Measurements from ENCODE around the gene PAPOLA. TPM values are rescaled to one million over a fixed set of nuclear protein-coding genes. Genes with fewer than 3 reads are reported as not detected.
A peak's percentile ranks its signal among the peaks of the same experiment; 100 is the strongest.

The PAPOLA gene
- total RNA-seq, 6 experiments from 2014 or later: 115 to 148 (median 130) TPM

GRCh38 chr14:96494331-96494730, 7.9 kb upstream of the PAPOLA start:
- Mint-ChIP-seq H3K9me3 (no peaks in the 10 kb centered on the region), H3K36me3 (ENCODE audit: low read depth) (no peaks in the 10 kb centered on the region), H3K27ac (no peak overlapping the region), H3K4me1 (ENCODE audit: low read depth) (no peaks in the 10 kb centered on the region), H3K27me3 (ENCODE audit: insufficient read depth) (peaks cover 11% of the 10 kb centered on the region), H3K4me3 (no peak overlapping the region)
- DNase-seq: no peak
- TF ChIP-seq CTCF (IDR thresholded peaks at IDR 0.05): no peak

- no peak for DNase-seq
- Mint-ChIP-seq H3K9me3 (no peaks in the 10 kb centered on the region), H3K36me3 (ENCODE audit: low read depth) (no peaks in the 10 kb centered on the region), H3K4me3 (no peak overlapping the region), H3K4me1 (ENCODE audit: low read depth) (peaks cover 8% of the 10 kb centered on the region; the same call in 1 of the 2 replicates), H3K27ac (no peak overlapping the region), H3K27me3 (ENCODE audit: insufficient read depth) (peaks cover 7% of the 10 kb centered on the region)
- TF ChIP-seq CTCF (IDR thresholded peaks at IDR 0.05): no peak
Observed at GRCh38 chr14:96497087-96497486, 5.1 kb upstream of the PAPOLA start.

- Mint-ChIP-seq H3K27me3 (ENCODE audit: insufficient read depth) (peaks cover 8% of the 10 kb centered on the region), H3K4me1 (ENCODE audit: low read depth) (peaks cover 8% of the 10 kb centered on the region; the same call in 1 of the 2 replicates), H3K4me3 (no peak overlapping the region), H3K36me3 (ENCODE audit: low read depth) (no peaks in the 10 kb centered on the region), H3K27ac (no peak overlapping the region), H3K9me3 (no peaks in the 10 kb centered on the region)
- no peak for DNase-seq
- TF ChIP-seq CTCF (IDR thresholded peaks at IDR 0.05): no peak
Observed at GRCh38 chr14:96497586-96497985, 4.6 kb upstream of the PAPOLA start.

- peaks cover 22% of the 10 kb centered on the region for H3K36me3 Mint-ChIP-seq (ENCODE audit: low read depth)
Observed at GRCh38 chr14:96501217-96501739, 904 bp upstream of the PAPOLA start.

GRCh38 chr14:96502621-96503305, 581 bp downstream of the PAPOLA start:
- H3K4me3 Mint-ChIP-seq: peak overlapping the region; percentile 99
- peaks cover 2% of the 10 kb centered on the region for H3K27me3 Mint-ChIP-seq (ENCODE audit: insufficient read depth)
- TF ChIP-seq CTCF (IDR thresholded peaks at IDR 0.05): no peak
- peaks cover 33% of the 10 kb centered on the region for H3K4me1 Mint-ChIP-seq (ENCODE audit: low read depth)
- H3K9me3 Mint-ChIP-seq: no peaks in the 10 kb centered on the region
- peak overlapping the region; percentile 96 for H3K27ac Mint-ChIP-seq
- peak; percentile 3 for DNase-seq
- peaks cover 22% of the 10 kb centered on the region for H3K36me3 Mint-ChIP-seq (ENCODE audit: low read depth)

More at GRCh38 chr14:96501217-96501739, 904 bp upstream of the PAPOLA start:
- Mint-ChIP-seq H3K27me3 (ENCODE audit: insufficient read depth) (peaks cover 2% of the 10 kb centered on the region), H3K4me1 (ENCODE audit: low read depth) (peaks cover 33% of the 10 kb centered on the region), H3K4me3 (peak overlapping the region; percentile 99), H3K27ac (peak overlapping the region; percentile 96), H3K9me3 (no peaks in the 10 kb centered on the region)
- DNase-seq: no peak
- TF ChIP-seq CTCF (IDR thresholded peaks at IDR 0.05): no peak
